C4-2B (cell line): ENCODE results near the gene MIER3.

Experiments used
- H3K27ac ChIP-seq: fragments of 450-650 bp; 2 replicates; pipeline ENCODE4 v1.5.1; 2017
- CTCF ChIP-seq: fragments of 450-650 bp; conservative IDR thresholded peaks from 2 replicates; pipeline ENCODE4 v1.5.1; 2017; ENCODE audit warnings: mild to moderate bottlenecking
- ZFX ChIP-seq: fragments of 450-650 bp; IDR thresholded peaks from 2 replicates; pipeline ENCODE4 v1.6.1; 2017

Gene MIER3

GRCh38 chr5:56977021-56977420 is 25.1 kb upstream of the MIER3 start:
- H3K27ac ChIP-seq: no peak overlapping the region
- TF ChIP-seq ZFX: no peak
- TF ChIP-seq CTCF: no peak

- no peak for TF ChIP-seq CTCF
- TF ChIP-seq ZFX: no peak
- no peak overlapping the region for H3K27ac ChIP-seq
Observed at GRCh38 chr5:56974241-56974640, 22.3 kb upstream of the MIER3 start.

- TF ChIP-seq CTCF (no peak), ZFX (no peak)
- H3K27ac ChIP-seq: no peak overlapping the region
Observed at GRCh38 chr5:56973473-56973872, 21.6 kb upstream of the MIER3 start.

- no peak overlapping the region for H3K27ac ChIP-seq
- TF ChIP-seq ZFX (no peak), CTCF (no peak)
Observed at GRCh38 chr5:56971275-56971674, 19.4 kb upstream of the MIER3 start.

GRCh38 chr5:56964173-56964572 is 12.2 kb upstream of the MIER3 start:
- no peak for TF ChIP-seq ZFX
- H3K27ac ChIP-seq: no peak overlapping the region

- TF ChIP-seq CTCF (no peak), ZFX (no peak)
- H3K27ac ChIP-seq: no peak overlapping the region
Observed at GRCh38 chr5:56963246-56963645, 11.3 kb upstream of the MIER3 start.

- H3K27ac ChIP-seq: no peak overlapping the region
- no peak for TF ChIP-seq ZFX
- no peak for TF ChIP-seq CTCF
Observed at GRCh38 chr5:56962286-56962685, 10.4 kb upstream of the MIER3 start.

- TF ChIP-seq ZFX (no peak), CTCF (no peak)
- H3K27ac ChIP-seq: no peak overlapping the region
Observed at GRCh38 chr5:56961746-56962145, 9.8 kb upstream of the MIER3 start.
